HG02623 (cell line): ENCODE results near the gene RBM15B.

ENCODE experiments used
- ATAC-seq: cut with Tn5 transposase; IDR thresholded peaks from one replicate; pipeline ENCODE4 v1.9.1; 2021; ENCODE audit warnings: moderate library complexity; ENCODE audit not compliant: unreplicated experiment

The RBM15B gene

GRCh38 chr3:51441282-51442030, 50.4 kb downstream of the RBM15B start:
- no peak for ATAC-seq

DNA sequence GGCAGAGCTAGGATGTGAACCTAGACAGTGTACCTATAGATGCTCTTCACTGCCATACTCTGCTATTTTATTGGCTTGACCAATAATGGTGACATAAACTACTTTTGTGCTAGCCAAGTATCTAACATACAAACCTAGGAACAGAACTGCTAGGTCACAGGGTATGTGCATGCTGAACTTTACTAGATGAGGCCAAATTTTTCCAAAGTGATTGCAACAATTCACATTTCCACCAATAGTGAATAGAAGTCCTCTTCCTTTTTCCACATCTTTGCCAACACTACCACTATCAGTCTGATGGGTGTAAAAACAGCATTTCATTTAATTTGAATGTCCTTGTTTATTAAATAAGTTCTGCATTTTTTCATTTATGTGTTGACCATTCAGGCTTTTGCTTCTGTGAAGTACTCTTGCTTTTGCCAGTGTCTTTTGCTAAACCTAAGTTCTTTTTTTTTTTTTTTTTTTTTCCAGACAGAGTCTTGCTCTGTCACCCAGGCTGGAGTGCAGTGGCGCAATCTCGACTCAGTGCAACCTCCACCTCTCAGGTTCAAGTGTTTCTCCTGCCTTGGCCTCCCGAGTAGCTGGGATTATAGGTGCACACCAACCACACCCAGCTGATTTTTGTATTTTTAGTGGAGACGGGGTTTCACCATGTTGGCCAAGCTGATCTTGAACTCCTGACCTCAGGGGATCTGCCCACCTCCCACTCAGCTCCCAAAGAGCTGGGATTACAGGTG, 54.6 kb downstream of the RBM15B start:
- ATAC-seq: no peak
